VCaP (cell line): Measurements from ENCODE around the gene OSCP1.

ENCODE experiments used
- H3K27ac ChIP-seq: fragments of 450-650 bp; 2 replicates; pipeline ENCODE4 v1.5.1; 2017
- TF ChIP-seq, protein P1 (sequence below): fragments of 450-650 bp; conservative IDR thresholded peaks from 2 replicates; pipeline ENCODE4 v1.5.1; 2017; ENCODE audit warnings: mild to moderate bottlenecking, moderate library complexity

Gene OSCP1

DNA sequence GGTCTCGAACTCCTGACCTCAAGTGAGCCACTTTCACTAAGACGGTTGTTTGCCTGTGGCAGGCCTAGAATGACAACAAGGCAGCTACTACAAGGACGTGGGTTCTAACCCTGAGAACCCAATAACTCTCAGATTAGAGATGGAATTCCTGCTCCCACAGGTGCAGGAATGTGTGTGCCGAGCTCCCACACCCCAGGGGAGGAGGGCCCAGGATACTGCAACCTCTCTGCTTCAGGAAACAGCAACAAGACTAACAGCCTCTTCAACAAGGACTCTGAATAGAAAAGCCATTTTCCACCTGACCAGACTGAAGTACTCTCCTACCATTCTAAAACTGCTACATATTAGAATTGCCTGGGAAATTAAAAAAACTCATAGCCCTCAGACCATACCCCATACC lies 57.4 kb downstream of the OSCP1 start:
- no peak overlapping the region for H3K27ac ChIP-seq

DNA sequence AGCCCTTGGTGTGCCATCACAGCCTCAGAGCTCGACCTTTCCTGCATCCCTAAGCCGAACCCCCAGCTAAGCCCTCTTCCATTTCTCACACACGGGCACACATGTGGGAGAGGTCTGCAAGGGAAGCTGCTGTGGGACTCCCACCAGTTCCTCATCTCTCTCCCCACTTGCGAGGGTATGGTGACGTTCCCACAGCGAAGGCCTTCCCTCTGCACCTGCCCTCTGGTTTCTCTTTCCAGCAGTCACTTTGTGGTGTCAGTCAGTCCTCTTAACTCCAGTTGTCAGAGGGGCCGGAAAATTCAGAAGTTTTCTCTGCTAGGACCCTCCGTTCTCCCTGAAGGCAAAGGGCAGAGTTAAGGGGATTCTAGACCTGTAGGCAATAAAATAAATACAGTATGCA lies 59.0 kb downstream of the OSCP1 start:
- H3K27ac ChIP-seq = no peak overlapping the region
- TF ChIP-seq, protein P1, sequence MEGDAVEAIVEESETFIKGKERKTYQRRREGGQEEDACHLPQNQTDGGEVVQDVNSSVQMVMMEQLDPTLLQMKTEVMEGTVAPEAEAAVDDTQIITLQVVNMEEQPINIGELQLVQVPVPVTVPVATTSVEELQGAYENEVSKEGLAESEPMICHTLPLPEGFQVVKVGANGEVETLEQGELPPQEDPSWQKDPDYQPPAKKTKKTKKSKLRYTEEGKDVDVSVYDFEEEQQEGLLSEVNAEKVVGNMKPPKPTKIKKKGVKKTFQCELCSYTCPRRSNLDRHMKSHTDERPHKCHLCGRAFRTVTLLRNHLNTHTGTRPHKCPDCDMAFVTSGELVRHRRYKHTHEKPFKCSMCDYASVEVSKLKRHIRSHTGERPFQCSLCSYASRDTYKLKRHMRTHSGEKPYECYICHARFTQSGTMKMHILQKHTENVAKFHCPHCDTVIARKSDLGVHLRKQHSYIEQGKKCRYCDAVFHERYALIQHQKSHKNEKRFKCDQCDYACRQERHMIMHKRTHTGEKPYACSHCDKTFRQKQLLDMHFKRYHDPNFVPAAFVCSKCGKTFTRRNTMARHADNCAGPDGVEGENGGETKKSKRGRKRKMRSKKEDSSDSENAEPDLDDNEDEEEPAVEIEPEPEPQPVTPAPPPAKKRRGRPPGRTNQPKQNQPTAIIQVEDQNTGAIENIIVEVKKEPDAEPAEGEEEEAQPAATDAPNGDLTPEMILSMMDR = no peak

More for the DNA sequence above, 57.4 kb downstream of the OSCP1 start:
- TF ChIP-seq, protein P1 = no peak

DNA sequence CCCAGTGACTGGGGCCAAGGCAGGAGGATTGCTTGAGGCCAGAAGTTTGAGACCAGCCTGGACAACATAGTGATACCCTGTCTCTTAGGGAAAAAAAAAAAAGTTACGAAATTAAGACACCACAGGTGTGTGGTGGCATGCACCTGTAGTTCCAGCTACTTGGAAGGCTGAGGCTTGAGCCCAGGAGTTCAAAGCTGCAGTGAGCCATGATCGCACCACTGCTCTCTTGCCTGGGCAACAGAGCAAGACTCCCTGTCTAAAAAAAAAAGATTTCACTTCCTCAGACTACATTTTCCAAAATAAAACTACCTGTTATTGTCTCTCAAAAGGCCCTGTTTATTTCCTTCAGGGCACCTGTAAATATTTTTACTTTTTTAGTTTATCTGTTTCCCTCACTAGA lies 59.8 kb downstream of the OSCP1 start:
- TF ChIP-seq, protein P1 = no peak
- no peak overlapping the region for H3K27ac ChIP-seq

DNA sequence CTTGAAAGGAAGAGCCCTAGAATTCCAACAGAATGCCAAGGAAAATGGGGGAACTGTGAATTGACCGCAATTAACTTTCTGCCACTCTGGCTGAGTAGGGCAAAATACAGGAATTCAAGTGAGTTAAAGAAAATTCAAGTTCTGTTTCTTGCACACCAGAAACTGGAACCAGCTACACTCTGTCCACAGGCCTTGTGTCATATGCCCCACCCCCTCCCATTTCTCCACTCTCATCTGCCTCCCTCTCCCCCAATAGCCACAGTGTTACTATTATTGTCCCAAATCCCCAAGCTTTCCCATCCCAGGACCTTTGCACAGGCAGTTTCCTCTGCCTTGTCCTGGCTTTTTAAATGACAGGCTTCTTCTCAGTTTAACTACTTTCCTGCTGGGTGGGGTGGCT lies 60.3 kb downstream of the OSCP1 start:
- TF ChIP-seq, protein P1 = no peak
- no peak overlapping the region for H3K27ac ChIP-seq

DNA sequence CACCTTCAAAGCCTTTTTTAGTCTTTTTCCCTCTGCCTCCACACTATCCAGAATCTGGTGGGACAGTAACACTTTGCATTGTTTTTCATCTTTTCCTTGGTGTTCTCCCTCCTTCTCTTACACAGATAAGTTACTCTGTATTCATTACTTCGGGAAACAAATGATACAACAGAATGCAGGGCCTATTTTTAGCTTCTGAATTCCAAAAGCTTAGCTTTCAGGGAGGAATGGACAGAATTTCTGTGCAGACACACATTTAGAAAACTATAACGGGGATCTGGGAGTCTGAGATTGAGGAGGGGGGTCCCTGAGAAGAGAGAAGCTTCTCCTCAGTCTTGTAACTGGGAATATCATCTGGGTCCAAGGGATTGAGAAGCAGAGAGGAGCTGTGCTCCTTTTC lies 61.0 kb downstream of the OSCP1 start:
- no peak overlapping the region for H3K27ac ChIP-seq
- TF ChIP-seq, protein P1 = no peak

DNA sequence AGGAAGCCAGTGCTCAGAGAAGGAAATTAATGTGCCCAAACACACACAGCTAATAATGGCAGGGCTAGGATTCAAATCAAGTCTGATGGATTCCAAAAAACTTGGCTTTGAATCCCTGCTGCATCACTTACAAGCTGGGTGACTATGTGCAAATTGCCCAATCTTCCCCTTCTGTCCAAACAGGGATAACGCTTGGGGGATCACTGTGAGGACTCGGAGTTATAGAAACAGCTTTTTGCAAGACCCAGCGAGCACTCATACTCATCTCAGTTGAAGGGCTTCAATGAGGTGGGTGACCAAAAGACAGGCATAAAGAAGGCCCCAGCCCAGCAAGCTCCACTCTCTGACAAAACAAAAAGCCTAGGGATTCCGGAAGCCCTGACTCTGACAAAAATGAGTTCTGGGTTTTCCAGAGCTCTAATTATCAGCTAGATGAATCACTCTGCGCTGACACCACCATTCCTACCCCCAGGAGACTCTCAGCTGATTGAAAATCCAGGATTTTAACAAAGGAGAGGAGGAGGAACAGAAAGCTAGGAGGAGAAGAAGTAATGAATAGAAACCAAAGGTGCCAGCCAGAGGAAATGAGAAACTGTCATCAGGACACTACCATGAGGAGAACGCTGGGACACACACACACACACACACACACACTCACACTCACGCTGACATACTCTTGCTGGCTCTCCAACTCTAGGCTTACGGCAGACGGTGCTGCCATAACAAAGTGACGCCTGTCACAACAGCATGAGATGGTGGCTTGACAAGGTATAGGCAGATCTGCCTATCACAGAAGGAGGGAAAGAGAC lies 62.9 kb downstream of the OSCP1 start:
- TF ChIP-seq, protein P1 = no peak
- peak overlapping the region; percentile 84 for H3K27ac ChIP-seq

DNA sequence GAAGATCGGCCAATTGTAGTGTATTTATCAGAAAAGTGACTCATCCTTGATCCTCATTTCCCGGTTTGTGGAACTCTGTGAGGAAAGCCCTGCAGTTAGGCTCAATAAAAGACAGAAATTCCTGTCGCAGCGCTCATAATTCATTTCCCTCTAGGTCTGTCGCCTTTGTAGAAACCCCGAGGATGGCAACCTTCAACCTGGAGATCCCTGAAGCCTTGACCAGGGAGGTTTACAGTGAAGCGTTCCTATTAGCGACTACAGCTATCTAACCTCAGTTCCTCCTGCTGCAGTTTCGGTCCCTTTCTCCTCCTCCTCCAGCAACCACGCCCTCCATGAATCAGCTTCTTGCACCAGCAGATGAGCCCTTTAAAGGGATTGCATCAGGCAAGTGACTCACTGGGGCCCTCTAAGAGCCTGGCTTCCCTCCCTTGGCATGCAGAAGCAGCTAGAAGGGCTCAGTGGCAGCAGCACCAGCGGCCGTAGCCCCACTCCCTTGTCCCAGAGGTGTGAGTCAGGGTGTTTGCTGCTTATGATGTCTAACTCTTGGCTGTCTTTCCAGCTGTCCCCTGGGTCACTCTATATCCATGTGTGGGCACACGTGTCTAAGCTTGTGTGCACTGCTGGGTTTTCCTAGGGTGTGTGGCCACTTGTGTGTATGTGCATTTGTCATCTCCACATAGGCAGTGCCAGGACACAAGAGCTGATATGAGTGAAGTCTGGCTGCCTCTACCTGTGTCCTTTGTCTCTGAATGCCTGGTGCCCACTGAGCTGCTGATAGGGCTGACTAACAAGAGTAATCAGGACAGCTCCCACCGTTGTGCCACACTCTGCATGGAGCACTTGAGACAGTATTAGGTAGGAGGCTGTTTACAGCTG lies 63.7 kb downstream of the OSCP1 start:
- TF ChIP-seq, protein P1 = no peak
- H3K27ac ChIP-seq = peak overlapping the region; percentile 84
